CD14-positive monocyte (primary cell): ENCODE measurements around the gene ARL14. TPM values are rescaled to one million over a fixed set of nuclear protein-coding genes. Genes with fewer than 3 reads are reported as not detected.

Source experiments
- DNase-seq, 3 donors: peaks; one replicate each; pipeline ENCODE4 v3.0.0-alpha.2; 2011 to 2022
- H2AFZ ChIP-seq: 2 replicates; pipeline ENCODE4 v1.6.0; 2012; ENCODE audit warnings: mild to moderate bottlenecking, low read depth, low read length, inconsistent platforms; ENCODE audit not compliant: insufficient read depth, poor library complexity, severe bottlenecking
- H3K27ac ChIP-seq, 2 donors: 1 replicate in 1 of 2; 2 replicates in 1 of 2; pipeline ENCODE4 v1.5.1; 2012 to 2013; ENCODE audit warnings: low read length in 2 of 2, control low read depth in 1 of 2, inconsistent platforms in 1 of 2, low read depth in 1 of 2, mild to moderate bottlenecking in 1 of 2
- H3K27me3 ChIP-seq, 2 donors: one replicate each; pipeline versions ENCODE4 v1.6.0 to v1.6.1; 2011 to 2013; ENCODE audit warnings: low read length in 2 of 2; ENCODE audit not compliant: control insufficient read depth in 2 of 2, insufficient read depth in 2 of 2
- H3K36me3 ChIP-seq, 2 donors: replicated peaks in 1 of 2; 1 replicate in 1 of 2; 2 replicates in 1 of 2; pipeline versions ENCODE4 v1.5.1 to v1.6.1; 2012 to 2013; ENCODE audit warnings: low read length in 2 of 2, control low read depth in 1 of 2, inconsistent platforms in 1 of 2, mild to moderate bottlenecking in 1 of 2; ENCODE audit not compliant: insufficient read depth in 2 of 2, control insufficient read depth in 1 of 2
- H3K4me1 ChIP-seq, 2 donors: 1 replicate in 1 of 2; 2 replicates in 1 of 2; pipeline versions ENCODE4 v1.5.1 to v1.6.1; 2012 to 2013; ENCODE audit warnings: low read length in 2 of 2, control low read depth in 1 of 2, inconsistent platforms in 1 of 2, mild to moderate bottlenecking in 1 of 2, moderate library complexity in 1 of 2; ENCODE audit not compliant: insufficient read depth in 2 of 2, control insufficient read depth in 1 of 2
- H3K4me2 ChIP-seq: replicated peaks from 2 replicates; pipeline ENCODE3; 2012; ENCODE audit warnings: low read length, moderate library complexity, mild to moderate bottlenecking; ENCODE audit not compliant: poor library complexity, severe bottlenecking; ENCODE audit errors: extremely low read depth
- H3K4me3 ChIP-seq, 3 experiments: fragments of 200-600 bp in 1 of 3; sonication (generic) in 1 of 3; replicated peaks in 1 of 3; 1 replicate in 2 of 3; 2 replicates in 1 of 3; pipeline ENCODE4 v1.5.1; 2011 to 2013; ENCODE audit warnings: low read length in 3 of 3, mild to moderate bottlenecking in 3 of 3, control low read depth in 2 of 3, low read depth in 2 of 3, inconsistent platforms in 1 of 3, moderate library complexity in 1 of 3
- H3K79me2 ChIP-seq: 2 replicates; pipeline ENCODE4 v1.6.0; 2012; ENCODE audit warnings: mild to moderate bottlenecking, control low read depth, inconsistent platforms, low read length, moderate library complexity; ENCODE audit not compliant: insufficient read depth
- H3K9ac ChIP-seq: 2 replicates; pipeline ENCODE4 v1.6.0; 2017; ENCODE audit warnings: low read length, mild to moderate bottlenecking; ENCODE audit not compliant: insufficient read depth, poor library complexity, severe bottlenecking
- H3K9me3 ChIP-seq, 2 donors: replicated peaks in 1 of 2; 1 replicate in 1 of 2; 2 replicates in 1 of 2; pipeline versions ENCODE4 v1.5.1 to v1.6.1; 2012 to 2013; ENCODE audit warnings: low read length in 2 of 2, control low read depth in 1 of 2; ENCODE audit not compliant: control insufficient read depth in 1 of 2, insufficient read depth in 1 of 2
- H4K20me1 ChIP-seq: 2 replicates; pipeline ENCODE4 v1.6.0; 2012; ENCODE audit warnings: mild to moderate bottlenecking, low read length, control low read depth, moderate library complexity; ENCODE audit not compliant: insufficient read depth
- H3K27ac Mint-ChIP-seq, 7 donors: one replicate each; pipeline ENCODE4 v1.8.0; 2020; ENCODE audit warnings: mild to moderate bottlenecking in 7 of 7, mixed read lengths in 7 of 7, moderate library complexity in 6 of 7, inconsistent platforms in 2 of 7
- H3K27me3 Mint-ChIP-seq, 3 donors: one replicate each; pipeline ENCODE4 v1.8.0; 2021 to 2022; ENCODE audit warnings: low read depth in 3 of 3, mild to moderate bottlenecking in 3 of 3, mixed read lengths in 3 of 3, moderate library complexity in 3 of 3, inconsistent platforms in 1 of 3
- H3K36me3 Mint-ChIP-seq, 2 donors: one replicate each; pipeline ENCODE4 v1.8.0; 2020; ENCODE audit warnings: mixed read lengths in 2 of 2, inconsistent platforms in 1 of 2, mild to moderate bottlenecking in 1 of 2
- H3K4me1 Mint-ChIP-seq: one replicate; pipeline ENCODE4 v1.8.0; 2020; ENCODE audit warnings: mild to moderate bottlenecking, mixed read lengths
- H3K4me3 Mint-ChIP-seq, 2 donors: one replicate each; pipeline ENCODE4 v1.8.0; 2020; ENCODE audit warnings: mild to moderate bottlenecking in 2 of 2, mixed read lengths in 2 of 2, moderate library complexity in 1 of 2
- H3K9me3 Mint-ChIP-seq, 7 donors: one replicate each; pipeline ENCODE4 v1.8.0; 2020 to 2022; ENCODE audit warnings: mixed read lengths in 7 of 7, mild to moderate bottlenecking in 6 of 7, moderate library complexity in 6 of 7, inconsistent platforms in 2 of 7
- WGBS: methylation state at CpG from one replicate; pipeline ENCODE4 v1.1.5; 2013; ENCODE audit warnings: missing lambda C conversion rate; ENCODE audit not compliant: insufficient coverage; 5-methylcytosine and 5-hydroxymethylcytosine counted together
- intact Hi-C, 2 donors: fragments of 100-400 bp; cut with micrococcal nuclease; formaldehyde crosslinking; loops; one replicate each; pipeline versions ENCODE4 v1.15.0 to v1.15.1; 2023
- polyA plus RNA-seq, 3 donors: library from polyadenylated mRNA; depleted of rRNA in 1 of 3; unstranded in 2 of 3; stranded (reverse) in 1 of 3; fragments of 300-500 nt in 2 of 3; fragments of >200 nt in 1 of 3; fragmentation: Illumina TruSeq in 2 of 3; gene quantifications; 1 replicate in 2 of 3; 2 replicates in 1 of 3; pipeline ENCODE4 v1.2.3, GENCODE V29; 2012 to 2021
- TF ChIP-seq, protein P1 (sequence below): fragments of 200-600 bp; IDR thresholded peaks from one replicate; pipeline ENCODE4 v1.8.0; 2022; ENCODE audit warnings: antibody characterized with exemption, mild to moderate bottlenecking

The ARL14 gene
- polyA plus RNA-seq, 3 donors: not detected

DNA sequence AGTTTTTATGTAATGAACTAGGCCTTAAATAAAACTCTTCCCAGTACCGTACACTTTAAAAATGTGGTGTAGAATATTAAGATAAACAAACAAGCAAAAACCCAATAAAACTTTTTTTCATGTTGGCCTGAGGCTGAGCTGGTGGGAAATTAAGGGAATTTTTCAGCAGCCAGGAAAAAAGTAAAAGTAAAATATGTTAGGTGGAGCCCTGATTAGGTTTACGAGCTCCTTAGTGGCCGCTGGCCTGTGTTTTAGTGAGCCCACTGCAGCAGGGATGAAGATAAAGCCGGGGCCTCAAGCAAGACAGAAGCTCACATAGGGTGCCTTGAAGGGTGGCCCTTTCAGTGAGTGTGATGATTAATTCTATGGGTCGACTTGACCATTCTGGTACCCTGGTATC, 16.1 kb upstream of the ARL14 start:
- H3K9ac ChIP-seq: no peak overlapping the region
- no peaks in the 10 kb centered on the region for H3K36me3 ChIP-seq
- 93% methylated on average over 3 of the region's 5 CpGs for WGBS
- H3K9me3 ChIP-seq: no peaks in the 10 kb centered on the region
- no peaks in the 10 kb centered on the region for H4K20me1 ChIP-seq
- no peak overlapping the region for H3K4me2 ChIP-seq
- H3K27ac ChIP-seq: no peak overlapping the region
- H3K4me1 ChIP-seq: no peaks in the 10 kb centered on the region
- H3K27ac Mint-ChIP-seq: no peak overlapping the region
- no peaks in the 10 kb centered on the region for H3K36me3 Mint-ChIP-seq
- TF ChIP-seq, protein P1, sequence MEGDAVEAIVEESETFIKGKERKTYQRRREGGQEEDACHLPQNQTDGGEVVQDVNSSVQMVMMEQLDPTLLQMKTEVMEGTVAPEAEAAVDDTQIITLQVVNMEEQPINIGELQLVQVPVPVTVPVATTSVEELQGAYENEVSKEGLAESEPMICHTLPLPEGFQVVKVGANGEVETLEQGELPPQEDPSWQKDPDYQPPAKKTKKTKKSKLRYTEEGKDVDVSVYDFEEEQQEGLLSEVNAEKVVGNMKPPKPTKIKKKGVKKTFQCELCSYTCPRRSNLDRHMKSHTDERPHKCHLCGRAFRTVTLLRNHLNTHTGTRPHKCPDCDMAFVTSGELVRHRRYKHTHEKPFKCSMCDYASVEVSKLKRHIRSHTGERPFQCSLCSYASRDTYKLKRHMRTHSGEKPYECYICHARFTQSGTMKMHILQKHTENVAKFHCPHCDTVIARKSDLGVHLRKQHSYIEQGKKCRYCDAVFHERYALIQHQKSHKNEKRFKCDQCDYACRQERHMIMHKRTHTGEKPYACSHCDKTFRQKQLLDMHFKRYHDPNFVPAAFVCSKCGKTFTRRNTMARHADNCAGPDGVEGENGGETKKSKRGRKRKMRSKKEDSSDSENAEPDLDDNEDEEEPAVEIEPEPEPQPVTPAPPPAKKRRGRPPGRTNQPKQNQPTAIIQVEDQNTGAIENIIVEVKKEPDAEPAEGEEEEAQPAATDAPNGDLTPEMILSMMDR: no peak
- H2AFZ ChIP-seq: no peak overlapping the region
- H3K4me1 Mint-ChIP-seq: peaks cover 1% of the 10 kb centered on the region
- H3K27me3 Mint-ChIP-seq: no peaks in the 10 kb centered on the region
- no peaks in the 10 kb centered on the region for H3K27me3 ChIP-seq
- DNase-seq: no peak
- H3K79me2 ChIP-seq: no peaks in the 10 kb centered on the region
- intact Hi-C loops: no loop called here
- H3K9me3 Mint-ChIP-seq: no peaks in the 10 kb centered on the region
- no peak overlapping the region for H3K4me3 ChIP-seq
- H3K4me3 Mint-ChIP-seq: no peak overlapping the region

DNA sequence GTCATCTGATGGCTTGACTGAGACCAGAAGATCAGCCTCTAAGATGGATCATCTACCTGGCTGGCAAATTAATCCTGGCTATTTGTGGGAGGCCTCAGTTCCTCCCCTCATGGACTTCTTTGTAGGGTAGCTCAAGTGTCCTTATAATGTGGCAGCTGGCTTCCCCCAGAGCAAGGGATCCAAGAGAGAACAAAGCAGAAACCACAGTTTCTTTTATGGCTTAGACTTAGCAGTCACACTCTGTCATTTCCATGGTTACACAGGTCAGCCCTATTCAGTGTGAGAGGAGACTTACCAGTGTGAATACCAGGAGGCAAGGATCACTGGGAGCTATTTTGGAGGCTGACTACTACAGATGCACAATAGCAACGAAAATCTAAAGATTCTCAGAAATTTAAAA, 15.3 kb upstream of the ARL14 start:
- Mint-ChIP-seq H3K36me3 (no peaks in the 10 kb centered on the region), H3K27ac (no peak overlapping the region), H3K4me3 (no peak overlapping the region), H3K27me3 (no peaks in the 10 kb centered on the region), H3K4me1 (peaks cover 4% of the 10 kb centered on the region), H3K9me3 (no peaks in the 10 kb centered on the region)
- Histone ChIP-seq H4K20me1 (no peaks in the 10 kb centered on the region), H3K4me2 (no peak overlapping the region), H3K36me3 (no peaks in the 10 kb centered on the region), H3K27me3 (no peaks in the 10 kb centered on the region), H3K79me2 (no peaks in the 10 kb centered on the region), H3K4me1 (no peaks in the 10 kb centered on the region), H2AFZ (no peak overlapping the region), H3K9me3 (no peaks in the 10 kb centered on the region), H3K4me3 (no peak overlapping the region), H3K9ac (no peak overlapping the region), H3K27ac (no peak overlapping the region)
- intact Hi-C loops: no loop called here
- no CpG with 5 or more reads among the region's 1 CpG for WGBS
- TF ChIP-seq, protein P1: no peak
- DNase-seq: no peak
